Non-pigmented ciliary epithelial cell (primary cell): ENCODE results near the gene SYS1.
"Not testable (repeated sequence)": the region's sequence is repeated elsewhere in the genome, so short reads cannot be mapped to it uniquely, and the experiment has no call there.

ENCODE experiments used
- DNase-seq: peaks from one replicate; pipeline ENCODE4 v3.0.0-alpha.2; 2010; ENCODE audit warnings: low read depth

The SYS1 gene

DNA sequence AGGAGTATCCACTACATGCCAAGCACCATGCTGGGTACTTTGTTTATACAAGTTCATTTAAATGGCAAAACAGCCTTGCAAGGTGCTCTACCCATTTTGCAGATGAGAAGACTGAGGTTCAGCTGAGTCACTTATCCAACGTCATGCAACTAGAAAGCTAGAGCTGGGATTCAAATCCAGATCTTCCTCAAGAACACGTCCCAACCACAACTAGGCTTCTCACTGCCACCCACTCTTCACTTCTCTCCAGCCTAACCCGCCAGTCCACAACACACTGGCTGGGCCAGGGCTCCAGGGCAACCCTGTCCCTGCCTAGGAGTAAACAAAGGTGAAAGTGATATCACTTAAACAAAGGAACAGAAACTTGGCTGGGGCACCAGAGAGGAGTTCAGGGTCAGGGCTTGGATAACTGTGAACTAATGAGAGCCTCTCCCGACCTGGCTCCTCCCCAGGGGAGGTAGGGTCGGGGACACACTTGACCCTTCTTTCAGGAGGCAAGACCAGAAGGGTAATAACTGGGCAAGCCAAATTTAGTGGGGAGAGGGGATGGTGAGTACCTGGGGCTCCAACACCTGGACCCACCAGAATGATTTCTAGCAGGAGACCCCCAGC is 22.6 kb upstream of the SYS1 start:
- DNase-seq = no peak

DNA sequence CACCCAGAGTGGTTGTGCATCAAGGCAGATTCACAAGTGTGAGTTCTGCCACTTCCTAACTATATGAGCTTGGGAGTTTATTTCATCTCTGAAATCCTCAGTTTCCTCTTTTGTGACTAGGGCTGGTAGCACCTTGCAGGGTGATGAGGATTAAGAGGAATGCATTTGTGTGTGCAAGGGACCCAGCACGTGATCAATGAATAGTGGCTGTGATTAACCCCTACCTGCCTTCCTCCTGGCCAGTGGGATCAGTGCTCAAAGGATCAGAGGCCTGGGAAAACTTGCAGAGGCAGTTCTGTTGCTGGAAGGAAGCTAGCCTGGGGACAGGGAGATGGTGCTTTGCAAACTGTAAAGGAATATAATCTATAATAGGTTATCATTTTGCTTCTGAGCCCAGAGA is 22.0 kb upstream of the SYS1 start:
- DNase-seq = no peak

DNA sequence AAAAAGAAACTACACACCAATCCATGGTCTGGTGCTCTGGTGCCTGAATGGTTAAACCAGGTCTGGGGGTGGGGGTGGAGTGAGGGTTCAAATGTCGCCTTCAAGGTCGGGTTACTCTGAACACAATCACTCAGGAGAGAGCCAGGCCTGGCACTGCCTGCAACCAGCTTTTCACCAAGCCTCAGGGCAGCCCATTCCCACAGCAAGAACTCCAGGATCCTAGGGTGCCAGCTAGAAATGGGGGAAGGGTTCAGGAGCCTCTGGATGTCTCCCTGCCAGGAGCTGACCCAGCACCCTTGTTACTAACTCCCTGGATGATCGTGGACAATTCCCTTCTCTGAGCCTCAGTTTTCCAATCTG is 21.4 kb upstream of the SYS1 start:
- DNase-seq = no peak

DNA sequence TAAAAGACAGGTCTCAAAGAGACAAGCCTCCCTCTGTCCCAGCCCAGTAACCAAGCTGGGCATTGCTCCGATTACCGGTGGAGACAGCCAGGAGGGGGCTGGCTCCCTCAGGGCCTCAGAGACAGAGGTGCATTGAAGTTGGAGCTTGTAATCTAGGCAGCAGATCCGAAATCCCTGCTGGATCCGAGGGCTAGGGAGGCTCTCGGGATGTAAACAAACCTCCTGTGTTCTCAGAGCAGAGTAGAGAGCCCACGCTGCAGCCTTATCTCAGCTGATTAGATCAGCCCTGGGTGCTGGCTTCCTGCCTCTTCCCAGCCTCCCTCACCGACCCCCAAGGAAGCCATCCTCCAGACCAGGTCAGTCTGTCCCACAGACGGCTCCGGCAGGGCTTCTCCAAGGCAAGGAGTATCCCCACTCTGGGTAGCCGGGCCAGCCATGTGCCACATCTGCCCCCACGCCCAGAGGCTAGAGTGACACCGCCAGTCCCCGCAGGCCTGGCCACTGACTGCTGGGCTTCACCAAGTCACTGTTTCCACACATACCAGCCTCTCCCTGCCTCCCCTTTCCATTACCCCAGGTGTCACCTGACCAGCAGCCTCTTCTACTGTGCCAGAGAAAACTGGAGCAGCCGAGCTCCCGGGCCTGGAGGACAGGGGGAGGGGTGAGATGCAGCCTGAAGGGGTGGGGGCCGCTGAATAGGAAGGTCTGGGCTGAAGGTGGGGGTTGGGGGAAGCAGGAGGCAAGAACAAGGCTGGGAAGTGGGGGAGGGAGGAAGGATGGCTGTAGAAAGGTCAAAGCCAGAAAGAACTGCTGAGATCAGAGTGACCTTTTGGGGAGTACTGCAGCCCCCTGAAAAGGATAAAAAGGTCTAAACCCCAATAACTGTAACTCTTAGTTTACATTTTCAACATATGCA is 20.8 kb upstream of the SYS1 start:
- DNase-seq = no peak

DNA sequence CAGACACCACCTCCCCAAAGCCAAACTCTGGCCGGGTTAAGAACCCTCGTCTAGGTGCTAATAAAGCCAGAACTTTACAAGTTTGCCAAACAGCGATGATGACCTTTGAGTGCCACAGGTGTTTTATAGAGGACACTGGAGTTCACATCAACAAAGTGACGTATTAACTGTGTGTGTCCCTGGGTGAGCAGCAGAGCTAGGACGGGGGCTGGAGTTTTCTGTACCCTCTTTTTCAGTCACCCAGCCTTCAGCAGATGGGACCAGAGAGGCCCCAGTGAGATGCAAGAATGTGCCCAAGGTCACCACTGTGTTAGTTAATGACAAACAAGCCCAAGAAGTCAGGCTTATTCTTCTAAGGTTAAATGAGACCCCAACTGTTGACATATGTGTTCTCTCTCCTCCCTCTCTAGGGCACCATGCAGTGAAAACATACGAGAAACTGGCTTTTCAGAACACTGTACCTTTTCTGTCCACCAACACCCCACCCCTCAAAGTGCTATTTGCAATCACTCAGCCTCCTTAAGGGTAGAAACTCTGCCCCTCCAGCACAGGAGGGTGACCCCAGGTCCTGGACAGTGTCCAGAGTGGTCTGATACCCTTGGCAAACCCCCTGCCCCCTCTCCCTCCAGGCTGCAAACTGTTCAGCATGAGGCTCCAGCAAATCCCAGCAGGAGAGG is 20.0 kb upstream of the SYS1 start:
- DNase-seq = no peak

DNA sequence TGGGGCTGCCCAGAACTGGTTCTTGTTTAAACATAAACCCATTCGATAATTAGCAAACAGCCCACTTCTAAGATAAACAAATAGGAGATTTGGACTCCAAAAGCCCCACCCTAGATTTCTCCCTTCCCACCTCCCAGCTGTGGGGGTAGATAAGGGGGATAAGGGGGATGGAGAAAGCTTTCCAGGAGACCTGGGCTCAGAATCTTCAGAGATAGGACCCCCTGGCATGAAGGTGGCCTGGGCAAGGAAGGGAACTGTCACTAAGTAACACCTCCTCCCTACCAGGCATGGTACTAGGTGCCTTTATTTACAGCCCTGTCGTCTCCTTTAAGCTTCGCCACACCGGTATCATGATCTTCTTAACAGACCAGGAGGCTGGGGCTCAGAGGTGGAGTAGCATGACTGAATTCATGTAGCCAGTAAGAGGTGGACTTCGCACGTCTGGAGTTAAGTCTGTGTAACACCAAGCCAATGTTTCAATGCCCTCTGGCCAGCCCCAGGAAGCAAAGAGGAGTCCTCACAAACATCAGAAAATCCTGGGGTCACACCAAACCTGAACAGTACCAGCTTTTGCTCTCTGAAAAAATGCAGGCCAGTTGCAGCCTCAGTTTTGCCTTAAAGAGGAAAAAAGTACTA is 19.3 kb upstream of the SYS1 start:
- no peak for DNase-seq

DNA sequence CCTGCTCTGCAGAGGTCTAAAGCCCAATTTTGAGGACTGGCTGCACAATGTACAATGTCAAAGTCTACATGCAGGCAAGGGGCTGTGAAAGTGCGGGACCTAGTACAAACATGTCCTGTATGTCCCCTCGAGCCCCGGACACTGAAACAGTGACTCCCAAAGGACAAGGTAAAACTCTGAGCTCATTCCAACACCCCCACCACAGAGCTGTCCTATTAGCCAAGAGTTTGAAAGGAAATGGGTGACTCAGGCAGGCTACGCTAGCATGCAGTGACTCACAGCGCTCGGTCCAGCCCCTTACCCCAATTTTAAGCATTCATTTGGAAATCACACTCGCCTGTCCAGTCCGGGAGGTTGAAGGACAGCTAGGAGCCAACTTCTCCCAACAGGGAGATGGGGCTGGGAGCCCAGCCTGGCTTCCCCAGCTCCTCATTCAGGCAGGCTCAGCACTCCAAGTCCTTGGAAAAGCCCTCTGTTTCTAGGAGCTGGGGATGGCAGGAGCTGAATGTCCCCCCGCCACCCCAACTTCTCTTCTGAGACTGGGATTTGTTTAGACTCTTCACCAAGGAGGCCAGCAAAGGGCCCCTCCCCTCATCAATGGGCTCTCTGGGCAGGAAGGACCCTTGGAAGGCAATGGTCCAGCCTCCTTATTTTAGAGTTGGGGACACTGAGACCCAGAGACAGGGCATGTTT is 18.6 kb upstream of the SYS1 start:
- DNase-seq = no peak

DNA sequence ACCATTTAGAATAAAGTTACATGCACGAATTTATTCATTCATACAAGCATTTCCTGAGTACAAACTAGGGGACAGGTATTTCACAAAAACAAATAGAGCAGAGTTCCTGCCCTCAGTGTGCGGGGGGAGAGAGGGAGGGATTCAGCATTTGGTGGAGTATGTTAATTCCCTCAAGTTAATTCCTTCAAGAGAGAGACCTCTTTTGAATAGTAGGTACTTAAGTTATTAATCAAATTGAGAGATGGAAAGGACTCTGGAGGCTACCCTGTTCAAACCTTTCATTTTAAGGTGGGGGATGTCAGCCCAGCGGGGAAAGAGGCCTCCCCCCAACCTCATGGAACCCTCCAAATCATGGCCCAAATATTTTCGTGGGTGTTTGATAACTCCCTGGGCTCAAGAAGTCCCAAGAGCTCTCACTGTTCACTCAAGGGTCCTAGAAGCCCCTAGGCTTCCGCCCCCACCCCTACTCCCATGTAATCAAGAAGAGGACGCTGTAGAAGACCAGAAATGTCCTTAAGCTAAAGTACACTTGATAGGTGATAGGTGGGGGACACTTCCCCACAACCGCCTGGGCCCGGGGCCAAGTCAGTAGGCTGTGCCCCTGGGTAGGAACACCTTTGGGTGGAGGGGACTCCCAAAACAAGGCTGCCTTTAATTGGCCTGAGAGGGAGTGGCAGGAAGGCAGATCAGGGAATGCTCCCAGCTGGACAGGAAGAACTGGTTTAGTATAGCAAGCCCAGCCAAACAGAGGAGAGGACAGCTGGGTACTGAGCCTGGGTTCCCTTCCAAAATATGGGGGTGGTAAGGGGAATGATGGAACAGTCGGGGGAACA is 17.6 kb upstream of the SYS1 start:
- no peak for DNase-seq

DNA sequence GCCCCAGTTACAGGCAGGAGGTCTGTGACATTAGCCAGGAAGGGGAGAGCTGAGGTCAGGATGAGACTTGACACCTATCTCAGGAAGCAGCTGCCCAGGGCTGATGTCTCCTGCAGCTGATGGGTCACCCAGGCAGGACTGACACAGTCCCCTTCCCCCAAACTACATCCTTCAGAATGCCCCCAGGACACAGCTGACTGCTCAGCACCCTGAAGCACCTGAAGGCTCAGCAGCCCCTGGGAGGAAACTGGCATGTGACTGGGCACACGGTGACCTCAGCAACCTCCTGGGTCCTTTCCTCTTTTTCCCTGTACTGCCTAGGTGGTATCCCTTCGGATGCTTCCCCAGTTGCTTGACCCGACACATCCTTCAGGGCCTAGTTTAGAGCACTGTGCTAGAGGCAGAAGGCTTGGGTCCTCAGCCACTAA is 16.7 kb upstream of the SYS1 start:
- no peak for DNase-seq

DNA sequence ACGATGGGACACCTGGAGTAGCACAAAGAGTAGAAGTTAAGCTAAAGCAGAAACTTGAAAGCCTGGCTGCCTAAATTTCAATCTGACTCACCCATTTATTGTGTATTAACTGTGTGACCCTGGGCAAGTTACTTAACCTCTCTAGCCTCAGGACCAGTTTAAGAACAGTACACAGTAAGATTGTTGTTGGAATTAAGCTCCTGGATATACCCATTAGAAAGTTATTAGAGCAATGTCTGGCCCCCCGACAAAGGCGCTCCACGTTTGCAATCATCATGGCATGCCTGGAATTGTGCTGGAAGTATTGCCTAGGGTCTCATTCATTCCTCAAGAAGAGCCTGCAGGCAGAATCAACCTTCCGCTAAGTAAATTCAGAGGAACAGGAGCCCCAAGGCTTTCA is 16.1 kb upstream of the SYS1 start:
- no peak for DNase-seq

DNA sequence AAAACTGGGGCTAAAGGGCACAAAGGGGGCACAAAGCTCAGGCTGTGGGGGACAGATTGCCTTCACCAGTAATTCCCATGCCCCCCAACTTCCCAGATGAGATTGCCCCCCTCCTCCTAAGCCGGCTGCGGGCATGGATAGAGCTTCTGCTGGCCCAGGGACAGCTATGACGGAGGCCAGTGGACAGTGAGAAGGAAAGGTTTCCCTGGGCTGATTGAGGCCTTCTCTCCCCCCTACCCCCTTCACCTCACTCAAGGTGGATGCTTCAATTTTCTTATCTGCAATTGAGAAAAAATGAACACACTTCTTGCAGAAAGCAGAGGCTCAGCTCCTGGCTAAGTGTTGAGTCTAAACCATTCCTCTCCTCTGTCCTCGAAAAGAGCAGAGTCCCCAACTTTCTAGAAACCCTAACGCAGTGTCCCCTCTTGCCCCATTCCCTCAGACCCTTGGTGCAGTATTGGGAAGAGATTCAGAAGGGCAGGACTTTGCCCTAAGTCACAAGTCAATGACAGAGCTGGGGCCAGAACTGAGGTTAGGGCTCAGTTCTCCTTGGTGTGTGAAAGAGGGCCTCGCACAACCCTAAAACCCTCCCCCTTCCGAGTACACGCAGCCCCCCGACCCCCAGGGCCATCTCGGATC is 15.5 kb upstream of the SYS1 start:
- DNase-seq = no peak

DNA sequence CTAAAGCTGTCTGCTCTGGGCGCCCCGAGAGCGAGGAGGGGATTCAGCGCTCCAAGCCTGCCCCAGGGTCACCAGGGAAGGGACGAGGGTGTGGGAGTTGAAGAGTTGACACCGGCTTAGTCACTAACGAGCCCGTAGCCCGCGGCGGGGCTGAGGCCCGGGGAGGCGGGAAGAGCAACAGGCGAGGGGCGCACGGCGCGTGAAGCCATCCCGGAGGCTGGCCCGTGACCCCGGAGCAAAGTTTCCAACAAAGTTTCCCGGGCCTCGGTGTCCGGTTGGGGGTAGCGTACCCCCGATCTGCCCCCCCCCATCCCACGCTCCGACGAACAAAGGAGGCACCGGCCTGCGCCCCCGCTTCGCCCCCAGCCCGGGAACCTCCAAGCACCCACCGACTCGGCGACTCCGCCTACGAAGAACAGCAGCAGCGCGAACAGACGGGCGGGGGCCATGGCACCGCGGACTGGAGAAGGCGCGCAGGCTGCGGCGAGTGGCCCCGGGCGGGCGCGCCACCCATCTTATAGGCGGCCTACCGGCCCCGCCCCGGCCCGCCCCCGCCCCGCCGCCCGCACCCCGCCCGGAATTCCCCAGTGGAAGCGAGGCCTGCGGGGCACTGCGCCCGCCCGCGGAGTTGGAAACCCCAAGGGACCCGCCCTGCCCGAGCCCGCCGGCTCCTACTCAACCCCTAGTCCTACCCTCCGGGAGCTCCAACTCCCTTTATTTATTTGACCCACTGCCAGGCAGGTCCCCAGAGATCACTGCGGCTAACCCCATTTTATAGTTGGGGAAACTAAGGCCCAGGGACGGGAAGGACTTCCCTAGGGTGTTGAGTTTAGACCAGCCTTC is 14.8 kb upstream of the SYS1 start, which contains the start of gene SDC4:
TSS of gene SDC4 (minus strand) at position 489 of the 843 bp plus-strand sequence. CDS start at position 449, 40 bp downstream.
- DNase-seq = no peak

DNA sequence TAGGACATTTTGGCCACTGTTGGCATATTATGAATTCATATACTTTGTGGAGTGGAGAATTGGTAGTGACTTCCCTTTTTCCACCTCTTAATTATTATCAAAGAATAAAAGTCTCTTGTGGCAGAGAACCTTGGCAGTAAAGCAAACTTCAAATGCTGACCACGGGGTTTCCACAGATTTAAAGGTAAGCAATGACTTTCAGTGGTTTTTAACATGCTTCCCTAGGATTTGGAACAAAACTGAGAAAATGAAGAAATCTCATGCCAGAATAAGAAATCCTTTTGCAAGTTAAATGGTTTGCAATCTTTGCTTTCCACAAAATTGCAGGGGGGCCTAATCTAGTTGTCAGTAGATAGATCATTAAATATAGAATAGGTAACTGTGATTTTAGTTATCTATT is 12.7 kb upstream of the SYS1 start:
- no peak for DNase-seq

DNA sequence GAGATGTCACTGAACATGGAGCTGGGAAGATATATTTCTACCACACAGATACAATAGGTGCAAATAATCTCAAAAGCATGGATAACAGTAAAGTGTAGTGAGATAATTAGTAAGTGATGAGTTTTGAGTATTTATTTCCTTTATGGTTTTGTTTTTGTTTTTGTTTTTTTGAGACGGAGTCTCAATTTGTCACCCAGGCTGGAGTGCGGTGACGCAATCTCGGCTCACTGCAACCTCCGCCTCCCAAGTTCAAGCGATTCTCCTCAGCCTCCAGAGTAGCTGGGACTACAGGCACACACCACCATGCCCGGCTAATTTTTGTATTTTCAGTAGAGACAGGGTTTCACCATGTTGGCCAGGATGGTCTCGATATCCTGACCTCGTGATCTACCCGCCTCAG is 12.2 kb upstream of the SYS1 start:
- DNase-seq = not testable (repeated sequence)

DNA sequence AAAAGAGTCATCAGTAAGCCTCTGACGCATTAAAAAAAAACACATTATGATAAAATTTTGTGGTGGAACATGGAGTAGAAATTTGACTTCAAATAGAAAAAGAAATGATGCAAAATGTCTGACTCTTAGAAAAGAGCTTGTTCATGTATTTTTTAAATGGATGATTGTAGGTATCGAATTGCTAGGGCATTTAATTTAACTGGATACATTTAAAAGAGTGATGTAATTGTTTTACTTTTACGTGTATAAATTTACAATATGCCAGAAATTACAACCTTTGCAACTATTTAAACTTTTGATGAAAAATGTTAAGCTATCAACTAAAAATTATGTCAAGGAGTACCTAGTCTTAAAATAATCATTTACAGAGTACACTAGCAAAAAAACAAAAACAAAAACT is 10.2 kb upstream of the SYS1 start:
- DNase-seq = no peak

DNA sequence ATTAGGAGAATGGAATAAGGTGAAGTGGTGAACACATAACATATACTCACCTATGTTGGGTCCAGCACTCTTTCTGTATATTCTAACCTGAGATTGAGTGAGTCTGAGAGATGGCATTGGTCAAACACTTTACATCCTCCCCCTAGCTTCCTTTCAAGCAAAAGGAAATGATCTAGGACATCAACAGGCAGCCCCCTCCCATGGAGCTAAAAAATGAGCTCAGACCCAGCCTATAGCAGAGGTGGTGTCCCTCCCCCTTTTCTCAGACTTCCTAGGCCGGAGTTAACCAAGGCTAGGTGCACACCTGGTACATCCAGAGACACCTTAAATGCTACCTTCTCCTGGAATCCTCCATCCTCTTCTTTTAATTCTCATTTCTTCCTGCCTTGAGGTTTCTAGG is 9.2 kb upstream of the SYS1 start:
- no peak for DNase-seq

DNA sequence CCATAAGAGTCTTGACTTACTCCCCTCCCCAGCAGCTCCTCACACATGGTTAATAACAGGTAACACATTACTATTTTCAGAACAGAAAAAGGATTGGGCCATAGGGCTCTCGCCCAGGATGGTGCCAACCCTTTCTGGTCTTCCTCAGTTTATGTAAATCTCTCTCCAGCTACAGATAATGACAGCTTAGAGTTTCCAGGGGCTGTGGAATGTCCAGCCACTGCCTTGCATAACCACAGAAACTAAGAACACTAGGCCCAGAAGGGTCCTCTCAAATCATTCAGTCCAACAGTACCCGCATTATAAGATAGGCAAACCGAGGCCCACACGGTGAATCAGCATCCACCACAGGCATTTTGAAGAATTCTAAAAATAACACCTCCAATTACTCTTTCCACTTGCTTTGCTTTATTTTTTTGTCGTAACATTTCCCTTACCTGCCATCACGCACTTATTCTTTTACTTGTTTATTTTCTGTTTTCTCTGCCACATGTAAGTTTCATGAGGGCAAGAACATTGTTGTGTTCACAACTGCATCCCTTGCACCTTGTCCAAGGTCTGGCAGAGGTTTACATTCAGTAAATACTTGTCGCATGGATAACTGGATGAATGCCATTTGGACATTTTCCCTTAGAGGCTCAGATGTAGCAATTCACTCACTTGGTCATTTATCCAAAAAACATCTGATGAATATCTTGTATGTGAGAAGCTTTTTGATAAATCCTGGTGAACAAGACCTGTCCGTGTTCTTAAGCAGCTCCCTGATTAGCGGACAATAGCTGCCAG is 8.3 kb upstream of the SYS1 start:
- no peak for DNase-seq

DNA sequence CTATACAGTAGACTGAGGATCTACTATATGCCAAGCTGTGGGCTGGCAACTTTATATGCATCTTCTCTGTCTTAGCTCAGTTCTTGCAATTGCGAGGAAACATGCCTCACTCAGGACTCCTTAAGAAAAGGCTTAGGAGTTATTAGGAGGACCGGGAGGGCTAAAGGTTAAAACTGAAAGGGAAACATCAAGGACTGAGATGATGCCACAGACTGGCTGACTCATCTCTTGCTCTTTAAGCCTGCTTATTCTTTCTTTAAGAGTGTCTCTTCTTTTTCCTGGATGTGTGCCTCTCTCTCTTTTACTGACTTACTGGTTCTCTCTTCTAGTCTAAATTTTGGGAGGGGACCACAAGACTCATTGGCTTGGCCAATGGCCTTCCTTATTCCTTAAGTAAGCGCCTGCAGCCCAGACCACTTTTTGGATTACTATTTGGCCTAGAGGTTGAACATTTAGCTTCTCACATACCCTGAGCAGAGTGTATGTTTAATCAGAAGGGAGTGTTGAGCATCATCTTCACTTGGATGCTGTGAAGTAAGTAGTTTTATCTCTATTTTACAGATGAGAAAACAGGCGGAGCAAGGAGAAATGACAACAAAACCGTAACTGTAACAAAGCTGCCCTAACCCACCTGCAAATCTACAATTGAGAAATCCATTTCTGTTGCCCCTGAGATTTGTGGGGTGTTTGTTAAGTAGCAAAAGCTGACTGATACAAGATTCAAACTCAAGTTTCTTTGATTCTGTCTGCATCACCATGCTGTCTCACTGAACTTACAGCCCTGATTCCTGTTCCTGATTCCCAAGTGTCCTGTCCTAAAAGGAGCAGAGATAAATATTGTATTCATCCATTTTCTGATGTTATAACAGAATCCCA is 7.5 kb upstream of the SYS1 start:
- DNase-seq = no peak
